GM18505 (cell line): ENCODE results near the gene EXT2.

Experiments used
- ATAC-seq: cut with Tn5 transposase; IDR thresholded peaks from one replicate; pipeline ENCODE4 v1.9.1; 2021; ENCODE audit not compliant: unreplicated experiment
- POLR2A ChIP-seq: IDR thresholded peaks from 4 replicates; pipeline ENCODE4 v1.6.1; 2011; ENCODE audit warnings: borderline replicate concordance; ENCODE audit not compliant: insufficient read depth, insufficient read length; ENCODE audit errors: extremely low read depth

Gene EXT2

DNA sequence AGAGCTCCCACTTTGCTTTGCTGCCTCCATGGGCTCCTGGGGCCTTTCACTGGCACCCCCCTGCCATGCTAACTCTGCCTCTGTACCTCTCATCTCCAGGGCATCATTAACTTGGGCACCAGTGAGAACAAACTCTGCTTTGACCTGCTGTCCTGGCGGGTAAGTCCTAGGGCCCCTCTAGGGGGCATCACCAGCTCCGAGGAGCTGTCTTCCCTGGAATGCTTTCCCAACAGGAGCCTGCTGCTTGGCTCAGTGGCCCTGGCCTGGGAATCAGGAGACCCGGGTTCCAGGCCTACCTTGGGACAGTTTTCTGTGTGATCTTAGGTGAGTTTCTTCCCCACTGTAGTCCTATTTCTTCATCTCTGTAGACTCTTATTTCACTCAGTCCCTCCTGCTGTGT lies 24.3 kb upstream of the EXT2 start:
- no peak for TF ChIP-seq POLR2A

DNA sequence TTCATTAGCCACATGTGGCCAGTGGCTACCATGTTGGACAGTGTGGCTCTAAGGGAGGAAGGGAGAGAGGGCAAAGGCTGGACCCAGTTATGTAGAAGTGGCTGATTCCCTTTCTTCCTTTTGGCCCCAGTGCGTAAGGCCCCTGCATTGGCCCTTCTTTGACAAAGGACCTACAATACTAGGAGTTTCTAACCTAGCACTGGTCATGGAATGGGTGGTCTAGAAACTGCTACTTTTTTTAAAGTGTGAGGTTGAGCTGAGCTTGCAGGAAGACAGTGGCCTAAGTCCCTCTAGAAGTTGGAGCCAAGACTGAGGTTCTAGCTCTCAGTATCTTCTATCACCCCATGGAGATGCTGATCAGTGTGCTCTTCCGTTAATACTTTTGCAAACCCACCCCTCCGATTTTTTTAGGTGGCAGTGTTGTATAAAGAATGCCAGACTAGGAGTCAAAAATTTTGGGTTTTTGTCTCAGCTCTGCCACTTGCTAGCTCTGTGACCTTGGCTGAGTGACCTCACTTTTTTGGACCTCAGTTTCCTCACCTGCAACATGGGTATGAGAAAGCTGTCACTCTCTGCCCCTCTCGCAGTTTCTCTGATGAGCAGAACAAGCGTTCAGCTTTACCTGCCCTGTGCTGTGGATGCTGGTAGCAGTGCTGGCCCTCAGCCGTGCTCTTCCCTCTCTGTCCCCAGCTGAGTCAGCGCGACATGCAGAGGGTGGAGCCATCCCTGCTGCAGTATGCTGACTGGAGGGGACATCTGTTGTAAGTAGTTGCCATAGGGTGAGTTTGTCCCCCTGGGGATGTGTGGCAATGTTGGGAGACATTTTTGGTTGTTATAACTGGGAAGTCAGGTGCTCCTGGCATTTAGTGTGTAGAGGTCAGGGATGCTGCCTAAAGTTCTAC lies 22.5 kb upstream of the EXT2 start:
- no peak for TF ChIP-seq POLR2A
- ATAC-seq, result no peak

More for the DNA sequence above, 24.3 kb upstream of the EXT2 start:
- ATAC-seq, result no peak

DNA sequence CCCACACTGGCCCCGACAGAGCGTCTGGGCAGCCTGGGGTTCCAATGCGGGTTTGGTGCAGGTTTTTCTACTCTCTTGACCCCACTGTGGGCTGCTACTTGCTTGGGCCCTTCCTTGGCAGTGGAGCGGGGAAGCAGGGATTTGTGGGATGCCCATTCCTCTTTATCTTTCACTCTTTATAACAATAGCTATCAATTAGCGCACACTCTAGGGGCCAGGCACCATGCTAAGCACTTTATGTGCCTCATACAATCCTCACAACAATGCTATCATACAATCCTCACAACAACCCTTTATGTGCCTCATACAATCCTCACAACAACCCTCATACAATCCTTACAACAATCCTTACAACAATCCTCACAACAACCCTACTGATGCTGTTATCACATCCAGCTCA lies 16.7 kb upstream of the EXT2 start:
- TF ChIP-seq POLR2A, result no peak
- no peak for ATAC-seq

DNA sequence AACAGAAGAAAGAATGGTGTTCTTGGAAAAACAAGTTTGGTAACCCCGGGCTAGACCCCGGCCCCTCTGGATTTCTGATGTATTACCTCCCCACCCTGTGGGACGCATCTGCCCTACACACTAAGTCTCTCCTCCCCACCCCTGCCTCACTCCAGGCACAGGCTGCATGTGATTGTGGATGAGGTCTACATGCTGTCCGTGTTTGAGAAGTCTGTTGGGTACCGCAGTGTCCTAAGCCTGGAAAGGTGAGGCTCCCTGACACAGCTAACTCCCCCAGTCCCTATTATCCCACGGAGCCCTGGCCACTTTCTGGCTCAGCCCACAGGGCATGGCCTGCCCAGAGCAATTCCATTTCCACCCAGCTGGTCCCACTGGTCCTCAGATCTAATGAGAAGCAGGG lies 16.1 kb upstream of the EXT2 start:
- ATAC-seq, result no peak
- TF ChIP-seq POLR2A, result no peak

DNA sequence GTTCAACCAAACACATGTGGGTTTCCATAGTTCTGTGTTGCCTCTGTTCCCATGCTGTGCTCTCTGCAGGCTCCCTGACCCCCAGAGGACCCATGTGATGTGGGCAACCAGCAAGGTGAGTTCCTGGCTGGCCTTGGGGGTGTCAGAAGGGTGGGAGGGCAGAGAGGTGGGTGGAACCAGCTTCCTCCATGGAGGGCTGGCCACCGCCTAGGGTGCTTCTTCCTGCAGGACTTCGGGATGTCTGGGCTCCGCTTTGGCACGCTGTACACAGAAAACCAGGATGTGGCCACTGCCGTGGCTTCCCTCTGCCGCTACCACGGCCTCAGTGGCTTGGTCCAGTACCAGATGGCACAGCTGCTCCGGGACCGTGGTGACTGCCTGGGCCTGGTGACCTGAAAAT lies 14.5 kb upstream of the EXT2 start:
- no peak for TF ChIP-seq POLR2A
- no peak for ATAC-seq

DNA sequence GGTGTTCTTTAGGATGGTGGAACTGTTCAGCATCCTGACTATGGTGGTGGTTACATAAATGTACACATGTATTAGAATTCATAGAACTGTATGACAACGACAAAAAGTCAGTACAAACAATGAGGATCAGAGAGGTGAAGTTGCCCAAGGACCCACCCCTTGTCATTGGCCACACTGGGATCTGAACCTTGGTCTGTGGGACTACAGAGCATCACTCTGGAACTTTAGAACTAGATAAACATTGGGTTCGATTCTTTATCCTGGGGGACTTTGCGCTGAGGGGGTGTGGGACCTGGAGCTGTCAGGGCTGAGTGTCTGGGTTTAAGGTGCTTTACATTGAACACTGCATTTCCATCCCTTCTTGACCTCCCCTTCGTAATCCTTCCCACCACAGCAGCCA lies 12.8 kb upstream of the EXT2 start:
- no peak for TF ChIP-seq POLR2A
- ATAC-seq, result no peak

DNA sequence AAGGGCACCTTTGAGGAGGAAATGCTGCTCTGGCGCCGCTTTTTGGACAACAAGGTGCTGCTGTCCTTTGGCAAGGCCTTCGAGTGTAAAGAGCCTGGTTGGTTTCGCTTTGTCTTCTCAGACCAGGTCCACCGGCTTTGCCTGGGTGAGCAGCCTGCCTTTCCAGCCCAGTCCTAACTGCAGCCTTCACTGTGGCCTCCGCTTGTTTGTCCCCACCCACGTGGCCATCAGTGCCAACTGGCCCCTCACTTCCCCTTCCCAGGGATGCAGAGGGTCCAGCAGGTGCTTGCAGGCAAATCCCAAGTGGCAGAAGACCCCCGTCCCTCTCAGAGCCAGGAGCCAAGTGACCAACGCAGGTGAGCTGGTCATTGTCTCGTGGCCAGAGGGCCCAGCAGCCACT lies 12.0 kb upstream of the EXT2 start:
- no peak for TF ChIP-seq POLR2A
- no peak for ATAC-seq

DNA sequence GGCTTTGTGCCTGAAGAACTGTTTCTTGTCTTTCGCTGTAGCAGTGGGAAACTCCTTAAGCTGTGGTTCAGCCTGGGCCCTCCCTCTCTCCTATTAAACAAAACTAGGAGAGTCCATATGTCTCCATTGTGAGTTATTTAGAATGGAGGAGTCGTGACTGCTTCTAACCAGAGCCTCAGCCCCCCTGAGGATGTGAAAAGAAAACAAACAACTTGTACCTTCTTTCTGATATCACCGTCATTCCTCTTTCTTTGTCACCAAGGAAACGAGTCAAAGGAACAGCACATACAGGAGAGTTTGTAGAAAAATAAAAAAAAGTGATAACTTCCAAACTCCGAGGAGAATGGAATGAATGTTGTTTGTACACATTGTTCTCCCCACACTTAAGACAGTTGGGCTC lies 11.6 kb upstream of the EXT2 start:
- ATAC-seq, result no peak
- TF ChIP-seq POLR2A, result no peak

DNA sequence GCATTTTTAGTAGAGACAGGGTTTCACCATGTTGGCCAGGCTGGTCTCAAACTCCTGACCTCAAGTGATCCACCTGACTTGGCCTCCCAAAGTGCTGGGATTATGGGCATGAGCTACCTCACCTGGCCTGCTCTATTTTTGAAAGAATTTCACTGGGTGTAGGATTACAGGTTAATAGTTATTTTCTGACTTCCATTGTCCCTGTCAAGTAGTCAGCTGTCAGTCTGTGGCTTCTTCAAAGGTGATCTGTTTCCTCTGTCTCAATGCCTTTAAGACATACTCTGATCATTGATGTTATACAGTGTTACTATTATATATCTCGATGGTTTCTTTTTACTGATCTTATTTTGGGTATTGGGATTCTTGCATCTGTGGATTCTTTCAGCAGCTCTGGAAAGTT lies 10.1 kb upstream of the EXT2 start:
- TF ChIP-seq POLR2A, result no peak

DNA sequence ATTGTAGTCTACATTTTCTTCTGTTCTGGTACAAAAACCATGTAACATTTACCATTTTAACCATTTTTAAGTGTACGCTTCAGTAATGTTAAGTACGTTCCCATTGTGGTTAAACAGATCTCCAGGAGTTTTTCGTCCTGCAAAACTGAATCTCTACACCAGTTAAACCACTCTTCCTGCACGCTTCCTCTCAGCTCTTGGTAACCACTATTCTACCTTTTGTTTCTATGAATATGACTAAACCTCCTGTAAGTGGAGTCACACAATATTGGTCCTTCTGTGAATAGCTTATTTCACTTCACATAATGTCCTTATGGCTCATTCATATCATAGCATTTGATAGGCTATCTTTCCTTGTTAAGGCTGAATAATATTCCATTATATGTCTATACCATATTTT lies 7.1 kb upstream of the EXT2 start:
- no peak for ATAC-seq
- no peak for TF ChIP-seq POLR2A

More for the DNA sequence above, 10.1 kb upstream of the EXT2 start:
- no peak for ATAC-seq

DNA sequence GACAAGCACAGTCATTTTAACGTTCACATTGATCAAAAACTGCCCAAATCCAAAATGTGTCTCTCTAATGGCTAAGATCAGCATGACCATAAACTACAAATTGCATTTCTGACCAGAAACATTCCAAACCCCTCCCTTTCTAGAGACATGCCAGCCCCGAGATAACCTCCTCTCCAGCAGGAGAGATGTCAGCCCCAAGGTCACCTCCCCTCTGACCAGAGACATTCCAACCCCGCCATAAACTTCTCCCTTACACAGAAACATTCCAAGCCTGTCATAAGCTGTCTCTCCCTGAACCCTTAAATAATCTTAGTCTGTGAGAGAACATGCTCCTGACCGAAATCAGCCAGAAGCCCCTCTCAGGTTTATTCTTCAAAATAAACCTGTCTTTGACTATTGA lies 6.6 kb upstream of the EXT2 start:
- no peak for ATAC-seq
- no peak for TF ChIP-seq POLR2A

DNA sequence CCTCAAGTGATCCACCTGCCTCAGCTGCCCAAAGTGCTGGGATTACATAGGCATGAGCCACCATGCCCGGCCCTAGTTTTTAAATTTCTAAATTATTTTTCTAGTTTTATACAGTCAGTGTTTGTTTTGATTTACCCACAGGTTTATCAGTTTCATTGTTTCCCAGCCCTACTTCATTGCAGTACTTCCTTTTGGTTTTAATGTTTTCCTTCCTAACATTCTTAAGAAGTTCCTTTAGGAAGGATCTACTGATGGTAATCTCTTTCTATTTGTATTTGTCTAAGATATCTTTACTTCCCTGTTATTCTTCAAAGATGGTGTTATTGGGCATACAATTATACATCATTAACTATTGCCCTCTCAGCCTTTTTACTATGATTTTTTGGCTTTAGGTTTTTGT lies 4.9 kb upstream of the EXT2 start:
- no peak for ATAC-seq
- no peak for TF ChIP-seq POLR2A

DNA sequence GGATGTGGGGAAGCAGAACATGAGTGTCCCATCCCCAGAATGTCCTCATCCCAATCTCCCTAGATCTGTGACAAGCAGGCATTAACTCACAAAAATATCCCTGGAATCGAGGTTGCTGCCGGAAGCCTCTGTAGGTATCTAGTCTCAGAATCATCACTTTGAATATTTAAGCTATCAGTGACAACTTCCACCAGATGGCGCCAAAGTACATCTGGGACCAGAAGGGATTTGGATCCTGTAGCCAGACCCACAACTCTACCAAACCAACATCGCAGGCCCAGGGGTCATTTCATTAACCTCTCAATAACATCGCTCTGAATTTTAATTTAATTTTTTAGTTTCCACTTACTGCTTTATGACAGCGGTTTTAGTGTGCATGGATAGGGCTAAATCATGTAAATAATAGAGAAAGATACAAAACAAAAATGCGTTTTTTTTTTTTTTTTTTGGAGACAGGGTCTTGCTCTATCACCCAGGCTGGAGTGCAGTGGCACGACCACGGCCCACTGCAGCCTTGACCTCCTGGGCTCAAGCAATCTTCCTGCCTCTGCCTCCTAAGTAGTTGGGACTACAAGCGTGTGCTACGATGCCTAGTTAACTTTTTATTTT lies 1.1 kb upstream of the EXT2 start:
- TF ChIP-seq POLR2A, result no peak
- no peak for ATAC-seq

DNA sequence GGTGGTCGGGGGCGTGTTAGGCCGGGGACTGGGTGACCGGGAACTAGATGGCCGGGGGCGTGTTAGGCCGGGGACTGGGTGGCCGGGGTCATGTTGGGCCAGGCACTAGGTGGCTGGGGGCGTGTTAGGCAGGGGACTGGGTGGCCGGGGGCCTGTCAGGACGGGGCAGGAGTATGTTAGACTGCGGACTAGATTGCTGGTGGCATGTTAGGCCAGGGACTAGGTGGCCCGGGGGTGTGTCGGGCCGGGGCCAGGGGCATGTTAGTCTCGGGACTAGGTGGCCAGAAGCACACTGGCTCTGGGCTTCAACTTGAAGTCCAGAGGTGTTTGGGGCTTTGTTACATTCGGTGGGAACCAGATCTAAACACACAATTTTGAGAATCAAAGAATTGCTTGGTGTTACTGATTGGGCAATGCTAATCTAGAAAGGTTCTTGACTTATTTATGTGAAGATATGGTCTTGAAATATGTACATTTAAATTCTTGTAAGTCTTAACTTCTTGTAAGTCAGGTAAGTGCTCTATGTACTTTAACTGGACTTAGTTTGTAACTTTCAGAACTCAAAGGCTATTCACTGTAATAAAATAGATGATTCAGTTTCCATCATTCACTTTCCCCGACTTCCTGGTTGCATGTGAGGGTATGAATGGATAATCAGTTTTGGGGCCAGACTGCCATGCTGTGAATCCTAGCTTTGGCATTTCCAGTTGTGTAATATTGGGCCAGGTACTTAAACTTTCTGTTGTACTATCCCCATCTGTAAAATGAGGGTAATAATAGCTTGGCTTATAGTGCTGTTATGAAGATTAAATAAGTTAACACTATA lies 1.1 kb downstream of the EXT2 start:
- ATAC-seq, result peak; percentile 2
- no peak for TF ChIP-seq POLR2A

DNA sequence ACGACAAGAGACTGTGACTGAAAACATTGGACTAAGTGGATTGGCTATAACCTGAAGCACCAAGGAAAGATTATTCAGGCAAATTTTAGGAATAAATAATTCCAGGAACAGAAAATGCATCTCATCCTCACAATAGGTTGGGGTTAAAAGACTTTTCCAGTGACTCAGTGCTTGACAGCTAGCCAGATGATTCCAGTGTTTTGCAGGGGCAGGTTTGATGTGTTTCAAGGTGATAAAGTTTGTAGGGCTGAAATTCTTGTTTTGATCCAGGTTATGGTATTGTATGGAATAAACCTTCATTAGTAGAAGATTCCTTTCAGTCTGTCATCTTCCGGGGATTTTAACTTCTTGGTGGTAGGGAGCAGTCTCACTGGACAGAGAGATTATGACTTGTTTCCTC lies 2.3 kb downstream of the EXT2 start:
- ATAC-seq, result no peak
- no peak for TF ChIP-seq POLR2A

DNA sequence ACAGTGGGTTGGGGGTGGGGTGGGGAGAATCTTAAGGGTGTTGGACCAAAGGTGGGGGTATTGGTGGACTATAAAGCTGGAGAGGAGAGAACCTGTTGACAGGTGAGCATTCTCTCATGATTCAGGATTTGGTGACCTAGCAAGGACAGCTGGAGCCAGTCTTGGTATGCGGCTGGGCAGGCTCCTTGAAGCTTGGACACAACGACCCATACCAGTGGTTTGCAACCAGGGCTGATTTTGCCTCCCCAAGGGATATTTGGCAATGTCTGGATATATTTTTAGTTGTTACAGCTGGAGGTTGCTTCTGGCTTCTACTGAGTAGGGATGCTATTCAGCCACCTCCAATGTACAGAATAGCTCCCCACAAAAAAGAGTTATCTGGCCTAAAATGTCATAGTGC lies 5.6 kb downstream of the EXT2 start:
- no peak for ATAC-seq
- TF ChIP-seq POLR2A, result no peak
